ENCODE measurements around the gene HK3. TPM values are rescaled to one million over a fixed set of nuclear protein-coding genes. Genes with fewer than 3 reads are reported as not detected.

The HK3 gene
- total RNA-seq, 2 experiments from 2014 or later: not detected

DNA sequence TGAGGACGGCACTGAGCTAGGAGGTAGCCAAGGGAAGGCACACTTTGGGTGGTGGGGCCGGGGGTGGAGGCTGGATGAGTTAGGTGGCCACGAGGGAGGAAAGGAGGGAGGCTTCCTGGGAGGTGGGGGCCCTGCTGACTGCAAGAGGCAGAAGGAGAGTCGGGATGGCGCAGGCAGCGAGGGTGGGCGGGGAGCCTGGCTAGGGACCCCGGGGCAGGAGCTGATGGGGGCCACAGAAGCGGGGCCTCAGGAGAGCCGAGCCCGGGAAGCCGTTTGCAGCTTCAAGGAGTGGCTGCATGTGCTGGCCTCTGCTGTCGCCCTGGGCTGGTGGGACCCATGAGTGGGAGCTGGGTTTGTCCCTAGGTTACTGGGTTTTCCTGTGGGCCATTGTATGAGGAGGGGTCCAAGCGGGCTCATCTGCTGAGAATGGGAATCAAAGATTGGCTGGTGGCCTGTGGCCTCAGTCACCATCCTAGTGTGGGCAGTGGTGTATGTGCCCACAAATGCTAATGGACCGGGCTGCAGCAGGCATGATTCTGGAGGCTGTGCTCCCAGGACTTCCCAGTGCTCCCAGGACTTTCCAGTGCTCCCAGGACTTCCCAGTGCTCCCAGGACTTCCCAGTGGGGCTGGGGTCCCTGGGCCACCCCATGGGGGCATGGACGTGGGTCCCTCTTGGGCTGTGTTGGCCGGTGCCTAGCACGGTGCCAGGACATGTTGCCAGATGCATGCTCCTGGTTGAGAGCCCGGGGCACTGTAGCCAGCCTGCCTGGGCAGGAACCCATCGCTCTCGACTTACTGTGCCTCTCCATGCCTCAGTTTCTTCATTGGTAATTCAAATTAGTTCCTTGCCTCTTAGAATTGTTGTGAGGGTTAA is 48.5 kb downstream of the HK3 start:
- Mint-ChIP-seq H3K4me3 (no peak overlapping the region), H3K4me1 (ENCODE audit: low read depth) (no peaks in the 10 kb centered on the region), H3K27ac (no peak overlapping the region), H3K9me3 (ENCODE audit: insufficient read depth) (no peaks in the 10 kb centered on the region), H3K27me3 (ENCODE audit: low read depth) (peaks cover 8% of the 10 kb centered on the region), H3K36me3 (ENCODE audit: low read depth) (no peaks in the 10 kb centered on the region)
- ChIA-PET POLR2A (no interaction called here), CTCF (no interaction called here)
- DNase-seq (no peak), ATAC-seq (no peak)

- Mint-ChIP-seq H3K9me3 (ENCODE audit: insufficient read depth) (no peaks in the 10 kb centered on the region), H3K36me3 (ENCODE audit: low read depth) (no peaks in the 10 kb centered on the region), H3K27ac (no peak overlapping the region), H3K4me1 (ENCODE audit: low read depth) (no peaks in the 10 kb centered on the region), H3K4me3 (no peak overlapping the region), H3K27me3 (ENCODE audit: low read depth) (peaks cover 12% of the 10 kb centered on the region)
- CTCF ChIA-PET: no interaction called here
- POLR2A ChIA-PET: no interaction called here
- DNase-seq: no peak
- no peak for ATAC-seq
Measured at GRCh38 chr5:176849611-176850227, 49.4 kb downstream of the HK3 start.

DNA sequence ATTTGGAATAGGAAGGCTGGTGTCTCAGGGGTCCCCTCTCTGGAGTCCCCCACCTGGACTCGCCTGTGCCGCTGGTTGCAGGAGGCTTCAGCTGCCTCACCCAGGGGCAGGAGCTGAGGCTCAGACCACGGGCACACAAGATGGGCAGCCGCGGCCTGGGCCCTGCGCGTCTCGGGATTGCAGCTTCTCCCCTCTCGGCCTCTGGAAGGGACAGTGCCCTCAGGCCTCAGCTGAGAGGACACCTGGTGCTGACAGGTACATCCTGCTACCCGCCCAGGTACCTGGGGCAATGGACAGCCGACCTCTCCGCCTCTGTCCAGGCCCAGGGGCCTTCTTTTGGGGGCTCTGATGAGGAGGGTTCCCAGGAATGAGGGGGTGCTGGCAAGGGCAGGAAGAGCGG is 50.5 kb downstream of the HK3 start:
- DNase-seq: no peak
- ChIA-PET POLR2A (no interaction called here), CTCF (no interaction called here)
- H3K9me3 Mint-ChIP-seq (ENCODE audit: insufficient read depth): no peaks in the 10 kb centered on the region
- H3K27ac Mint-ChIP-seq: no peak overlapping the region
- H3K27me3 Mint-ChIP-seq (ENCODE audit: low read depth): peaks cover 9% of the 10 kb centered on the region
- no peaks in the 10 kb centered on the region for H3K36me3 Mint-ChIP-seq (ENCODE audit: low read depth)
- H3K4me1 Mint-ChIP-seq (ENCODE audit: low read depth): no peaks in the 10 kb centered on the region
- ATAC-seq: no peak
- H3K4me3 Mint-ChIP-seq: no peak overlapping the region

DNA sequence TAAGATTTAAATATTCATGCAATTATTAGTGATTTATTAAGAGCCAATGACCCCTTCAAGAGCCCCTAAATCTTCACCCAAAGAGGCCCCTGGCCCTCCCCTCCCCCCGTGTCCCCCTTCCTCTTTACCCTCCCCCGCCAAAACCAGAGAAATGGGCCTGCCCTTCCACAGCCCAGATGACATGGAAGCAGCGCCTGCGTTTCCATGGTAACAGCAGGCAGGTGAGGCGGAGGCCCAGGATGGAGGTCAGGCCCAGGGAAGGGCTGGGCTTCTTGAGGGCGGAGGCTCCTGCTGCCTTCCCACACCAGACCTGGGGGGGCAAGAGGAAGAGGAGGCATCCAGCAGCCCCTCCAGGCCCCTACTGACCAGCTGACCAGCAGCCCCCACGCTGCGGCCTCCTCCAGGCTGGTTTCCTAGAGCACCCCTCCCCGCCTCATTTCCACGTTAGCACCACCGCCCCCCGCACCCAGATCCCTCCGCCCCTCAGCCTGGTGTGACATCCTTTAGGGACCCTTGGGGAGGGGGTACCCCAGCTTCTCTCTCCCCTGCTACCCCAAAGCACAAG is 51.3 kb downstream of the HK3 start:
- ATAC-seq (no peak), DNase-seq (no peak)
- ChIA-PET CTCF (no interaction called here), POLR2A (no interaction called here)
- H3K4me1 Mint-ChIP-seq (ENCODE audit: low read depth): no peaks in the 10 kb centered on the region
- H3K4me3 Mint-ChIP-seq: no peak overlapping the region
- H3K27me3 Mint-ChIP-seq (ENCODE audit: low read depth): peaks cover 9% of the 10 kb centered on the region
- H3K9me3 Mint-ChIP-seq (ENCODE audit: insufficient read depth): no peaks in the 10 kb centered on the region
- no peaks in the 10 kb centered on the region for H3K36me3 Mint-ChIP-seq (ENCODE audit: low read depth)
- H3K27ac Mint-ChIP-seq: no peak overlapping the region

DNA sequence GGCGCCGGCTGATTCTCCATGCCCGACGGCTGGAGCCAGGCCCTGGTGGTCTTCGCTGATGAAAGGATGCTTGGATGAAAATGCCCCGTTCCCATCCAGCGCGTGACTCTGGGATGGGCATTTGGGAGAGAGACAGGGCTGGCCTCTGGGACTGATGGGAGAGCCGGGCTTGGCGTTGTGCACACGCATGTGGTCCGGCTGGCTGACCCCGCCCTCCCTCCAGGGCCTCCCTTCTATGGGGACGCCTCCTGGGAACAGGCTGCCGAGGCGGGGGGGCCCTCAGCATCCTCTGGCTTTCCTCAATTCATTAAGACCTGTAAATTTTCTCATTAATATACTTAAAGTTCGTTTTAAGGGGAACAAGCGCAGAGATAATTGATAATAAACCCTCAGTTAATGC is 52.0 kb downstream of the HK3 start:
- Mint-ChIP-seq H3K4me3 (no peak overlapping the region), H3K4me1 (ENCODE audit: low read depth) (no peaks in the 10 kb centered on the region), H3K9me3 (ENCODE audit: insufficient read depth) (no peaks in the 10 kb centered on the region), H3K27me3 (ENCODE audit: low read depth) (peaks cover 9% of the 10 kb centered on the region), H3K27ac (no peak overlapping the region), H3K36me3 (ENCODE audit: low read depth) (no peaks in the 10 kb centered on the region)
- no peak for ATAC-seq
- no peak for DNase-seq
- POLR2A ChIA-PET: interaction anchor here (0.8 kb wide), 1 partner anchor 216 kb away, joined by 3 read pairs; the partner anchor contains the start of genes EIF4E1B and SNCB
- CTCF ChIA-PET: no interaction called here

DNA sequence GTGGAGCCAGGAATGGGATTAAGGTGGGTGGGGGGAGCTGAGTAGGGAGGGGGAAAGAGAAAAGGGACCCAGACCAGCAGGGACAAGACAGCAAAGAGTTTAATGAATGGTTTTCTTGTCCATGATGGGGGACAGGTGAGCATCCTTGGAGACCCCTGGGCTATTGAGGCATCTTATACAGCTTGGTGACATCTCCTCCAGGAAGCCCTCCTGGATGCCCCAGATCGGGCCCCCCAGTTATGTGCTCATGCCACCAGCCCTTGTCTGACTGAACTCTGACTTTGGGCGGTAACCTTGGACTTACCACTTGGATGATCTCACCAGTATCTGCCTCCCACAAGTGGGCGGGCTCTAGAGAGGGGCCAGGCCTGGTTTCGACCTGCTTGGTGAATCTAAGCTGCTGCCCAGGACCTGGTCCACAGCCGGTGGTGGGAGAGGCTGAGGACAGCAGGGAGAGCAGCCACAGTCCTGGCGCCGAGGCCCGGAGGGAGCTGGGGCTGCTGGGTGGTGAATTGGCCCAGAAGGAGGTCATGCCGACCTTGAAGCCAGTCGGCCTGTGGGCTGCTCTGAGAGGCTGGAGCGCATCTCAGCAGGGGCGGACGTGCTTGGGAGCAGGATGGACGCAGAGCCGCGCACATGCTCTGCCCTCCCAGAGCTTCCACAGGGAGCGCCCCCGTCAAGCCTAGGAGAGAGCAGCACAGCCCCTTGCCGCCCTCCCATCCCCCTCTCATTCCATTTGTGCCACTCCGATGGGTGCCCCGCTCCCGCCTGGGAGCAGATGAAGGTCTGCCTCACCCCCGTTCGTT is 52.6 kb downstream of the HK3 start:
- no peaks in the 10 kb centered on the region for H3K9me3 Mint-ChIP-seq (ENCODE audit: insufficient read depth)
- no peak overlapping the region for H3K27ac Mint-ChIP-seq
- POLR2A ChIA-PET: interaction anchor here (0.8 kb wide), 1 partner anchor 216 kb away, joined by 3 read pairs; the partner anchor contains the start of genes EIF4E1B and SNCB
- ATAC-seq (no peak), DNase-seq (no peak)
- no peaks in the 10 kb centered on the region for H3K36me3 Mint-ChIP-seq (ENCODE audit: low read depth)
- H3K4me3 Mint-ChIP-seq: no peak overlapping the region
- peaks cover 10% of the 10 kb centered on the region for H3K27me3 Mint-ChIP-seq (ENCODE audit: low read depth)
- CTCF ChIA-PET: no interaction called here
- H3K4me1 Mint-ChIP-seq (ENCODE audit: low read depth): no peaks in the 10 kb centered on the region

DNA sequence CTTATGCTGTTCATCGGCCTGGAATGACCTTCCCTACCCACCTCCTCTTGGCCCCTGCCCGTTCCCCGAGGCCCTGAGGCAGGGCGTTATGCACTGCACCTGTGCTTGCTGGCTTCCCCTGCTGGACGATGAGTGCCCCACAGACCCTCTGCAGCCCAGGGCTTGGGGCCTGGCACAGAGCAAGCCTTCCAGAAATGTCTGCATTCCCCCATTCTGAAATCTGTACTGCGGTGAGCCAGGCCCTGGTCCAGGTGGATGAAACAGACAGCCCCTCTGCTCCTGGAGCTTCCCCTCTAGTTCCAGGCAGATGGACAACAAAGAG is 53.8 kb downstream of the HK3 start:
- Mint-ChIP-seq H3K4me3 (no peak overlapping the region), H3K27ac (no peak overlapping the region), H3K36me3 (ENCODE audit: low read depth) (no peaks in the 10 kb centered on the region), H3K4me1 (ENCODE audit: low read depth) (no peaks in the 10 kb centered on the region), H3K27me3 (ENCODE audit: low read depth) (peaks cover 13% of the 10 kb centered on the region), H3K9me3 (ENCODE audit: insufficient read depth) (no peaks in the 10 kb centered on the region)
- ATAC-seq: no peak
- no peak for DNase-seq
- CTCF ChIA-PET: no interaction called here
- POLR2A ChIA-PET: no interaction called here

- ChIA-PET POLR2A (no interaction called here), CTCF (no interaction called here)
- no peaks in the 10 kb centered on the region for H3K36me3 Mint-ChIP-seq (ENCODE audit: low read depth)
- H3K4me1 Mint-ChIP-seq (ENCODE audit: low read depth): no peaks in the 10 kb centered on the region
- ATAC-seq: no peak
- H3K27me3 Mint-ChIP-seq (ENCODE audit: low read depth): peaks cover 13% of the 10 kb centered on the region
- DNase-seq: no peak
- H3K4me3 Mint-ChIP-seq: no peak overlapping the region
- no peaks in the 10 kb centered on the region for H3K9me3 Mint-ChIP-seq (ENCODE audit: insufficient read depth)
- H3K27ac Mint-ChIP-seq: no peak overlapping the region
Measured at GRCh38 chr5:176844706-176845391, 54.3 kb downstream of the HK3 start.

DNA sequence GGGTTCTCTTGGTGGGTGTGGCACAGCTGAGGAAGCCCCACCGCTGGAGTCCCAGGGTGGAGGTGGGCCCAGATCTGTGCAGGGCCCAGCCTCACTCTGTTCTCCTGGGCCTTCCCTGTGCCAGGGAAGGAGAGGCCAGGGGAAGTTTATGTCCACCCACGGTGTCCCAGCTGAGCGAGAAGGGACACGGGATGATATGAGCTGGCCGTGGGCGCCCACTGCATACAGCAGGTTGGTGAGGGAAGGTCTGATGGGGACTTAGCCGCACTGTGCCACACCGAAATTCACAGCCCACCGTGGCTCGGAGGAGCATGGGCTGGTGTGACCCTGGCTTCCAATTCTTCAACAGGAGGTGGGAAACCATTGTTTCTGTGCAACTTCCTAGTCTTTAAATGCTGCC is 54.9 kb downstream of the HK3 start:
- no peak overlapping the region for H3K4me3 Mint-ChIP-seq

DNA sequence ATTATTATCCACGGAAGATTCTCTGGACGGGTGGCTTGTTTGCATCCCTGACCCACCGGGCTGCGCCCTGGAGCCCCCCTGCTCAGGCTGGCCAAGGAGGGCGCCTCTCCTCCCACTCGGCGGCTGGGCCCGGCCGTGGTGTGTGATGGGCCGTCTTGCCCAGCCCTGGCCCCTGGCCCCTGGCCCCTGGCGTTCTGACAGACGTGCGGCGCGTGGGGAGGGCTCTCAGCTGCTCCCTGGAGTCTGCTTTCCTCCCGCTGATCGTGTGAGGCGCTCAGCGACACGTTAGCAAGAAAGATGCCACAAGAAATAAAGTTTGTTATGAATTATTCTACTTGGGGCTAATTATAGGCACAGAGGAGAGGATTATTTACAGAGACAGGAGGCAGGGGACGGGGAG is 55.5 kb downstream of the HK3 start:
- CTCF ChIA-PET: no interaction called here
- POLR2A ChIA-PET: no interaction called here
- Mint-ChIP-seq H3K27me3 (ENCODE audit: low read depth) (peaks cover 13% of the 10 kb centered on the region), H3K4me3 (no peak overlapping the region), H3K36me3 (ENCODE audit: low read depth) (no peaks in the 10 kb centered on the region), H3K9me3 (ENCODE audit: insufficient read depth) (no peaks in the 10 kb centered on the region), H3K27ac (no peak overlapping the region), H3K4me1 (ENCODE audit: low read depth) (no peaks in the 10 kb centered on the region)
- no peak for ATAC-seq
- no peak for DNase-seq

More for the DNA sequence above, 54.9 kb downstream of the HK3 start:
- ChIA-PET POLR2A (no interaction called here), CTCF (no interaction called here)
- no peak for DNase-seq
- H3K27me3 Mint-ChIP-seq (ENCODE audit: low read depth): peaks cover 13% of the 10 kb centered on the region
- no peak for ATAC-seq
- H3K27ac Mint-ChIP-seq: no peak overlapping the region
- no peaks in the 10 kb centered on the region for H3K9me3 Mint-ChIP-seq (ENCODE audit: insufficient read depth)
- no peaks in the 10 kb centered on the region for H3K36me3 Mint-ChIP-seq (ENCODE audit: low read depth)
- no peaks in the 10 kb centered on the region for H3K4me1 Mint-ChIP-seq (ENCODE audit: low read depth)

GRCh38 chr5:176837707-176838115 is 61.4 kb downstream of the HK3 start:
- ChIA-PET CTCF (no interaction called here), POLR2A (no interaction called here)
- DNase-seq: peak; percentile 90
- Mint-ChIP-seq H3K4me3 (no peak overlapping the region), H3K36me3 (ENCODE audit: low read depth) (no peaks in the 10 kb centered on the region), H3K9me3 (ENCODE audit: insufficient read depth) (peaks cover 3% of the 10 kb centered on the region), H3K4me1 (ENCODE audit: low read depth) (no peaks in the 10 kb centered on the region), H3K27ac (no peak overlapping the region), H3K27me3 (ENCODE audit: low read depth) (peaks cover 7% of the 10 kb centered on the region)
- peak; percentile 98 for ATAC-seq
